Myocyte (in vitro differentiated cells): Measurements from ENCODE around the gene KRT12. TPM values are rescaled to one million over a fixed set of nuclear protein-coding genes. Genes with fewer than 3 reads are reported as not detected.
"Not testable (repeated sequence)": the region's sequence is repeated elsewhere in the genome, so short reads cannot be mapped to it uniquely, and the experiment has no call there.

Experiments
- DNase-seq: peaks from one replicate; pipeline ENCODE4 v3.0.0-alpha.2; 2012; ENCODE audit warnings: low read depth
- total RNA-seq: library from RNA; depleted of rRNA; stranded (reverse); fragments of >200 nt; gene quantifications from 2 replicates; pipeline ENCODE4 v1.2.3, GENCODE V29; 2014

KRT12 gene
- total RNA-seq, 1 donor from 2014 or later: not detected

- no peak for DNase-seq
Measured at GRCh38 chr17:40817103-40817682, 49.8 kb downstream of the KRT12 start.

- no peak for DNase-seq
Measured at GRCh38 chr17:40816569-40816968, 50.5 kb downstream of the KRT12 start.

GRCh38 chr17:40815381-40815780 lies 51.6 kb downstream of the KRT12 start:
- DNase-seq: no peak

- DNase-seq: not testable (repeated sequence)
Measured at GRCh38 chr17:40814657-40815056, 52.4 kb downstream of the KRT12 start.

GRCh38 chr17:40813804-40814203 lies 53.2 kb downstream of the KRT12 start:
- DNase-seq: no peak

- no peak for DNase-seq
Measured at GRCh38 chr17:40812639-40813038, 54.4 kb downstream of the KRT12 start.

Other genes starting within 250 kb of the KRT12 start
- 121 and 130 TPM in 2 replicates for gene SMARCE1, start 219.4 kb downstream of the KRT12 start, total RNA-seq
- not detected in 2 replicates for gene KRT222, start 202.0 kb downstream of the KRT12 start, total RNA-seq
- gene KRT24, start 163.5 kb downstream of the KRT12 start, total RNA-seq: not detected in 2 replicates
- not detected in 2 replicates for gene KRT25, start 111.9 kb downstream of the KRT12 start, total RNA-seq
- gene KRT26, start 95.0 kb downstream of the KRT12 start, total RNA-seq: not detected in 2 replicates
- not detected in 2 replicates for gene KRT27, start 84.7 kb downstream of the KRT12 start, total RNA-seq
- not detected in 2 replicates for gene KRT28, start 67.3 kb downstream of the KRT12 start, total RNA-seq
- gene KRT10, start 44.6 kb downstream of the KRT12 start, total RNA-seq: 29.6 and 36.3 TPM in 2 replicates
- not detected in 2 replicates for gene KRT20, start 18.0 kb upstream of the KRT12 start, total RNA-seq
- not detected in 2 replicates for gene KRT23, start 70.4 kb upstream of the KRT12 start, total RNA-seq
- not detected in 2 replicates for gene KRT39, start 99.7 kb upstream of the KRT12 start, total RNA-seq
- gene KRT40, start 117.1 kb upstream of the KRT12 start, total RNA-seq: not detected in 2 replicates
- not detected in 2 replicates for gene KRTAP3-3, start 126.9 kb upstream of the KRT12 start, total RNA-seq
- gene KRTAP3-2, start 132.7 kb upstream of the KRT12 start, total RNA-seq: not detected in 2 replicates
- gene KRTAP3-1, start 141.9 kb upstream of the KRT12 start, total RNA-seq: not detected in 2 replicates
- 0.19 and 0.57 TPM in 2 replicates for gene KRTAP1-5, start 160.0 kb upstream of the KRT12 start, total RNA-seq
- gene KRTAP1-4, start 163.0 kb upstream of the KRT12 start, total RNA-seq: not detected in 2 replicates
- gene KRTAP1-3, start 167.7 kb upstream of the KRT12 start, total RNA-seq: not detected in 2 replicates
- 0.21 TPM in 1 of 2 replicates, not detected in the other for gene KRTAP1-1, start 174.2 kb upstream of the KRT12 start, total RNA-seq
- not detected in 2 replicates for gene KRTAP2-1, start 180.1 kb upstream of the KRT12 start, total RNA-seq
- not detected in 2 replicates for gene KRTAP2-2, start 188.0 kb upstream of the KRT12 start, total RNA-seq
- gene KRTAP2-3, start 192.9 kb upstream of the KRT12 start, total RNA-seq: 0.19 TPM in 1 of 2 replicates, not detected in the other
- not detected in 2 replicates for gene KRTAP2-4, start 198.7 kb upstream of the KRT12 start, total RNA-seq
- not detected in 2 replicates for gene KRTAP4-7, start 216.9 kb upstream of the KRT12 start, total RNA-seq
- gene KRTAP4-8, start 230.9 kb upstream of the KRT12 start, total RNA-seq: not detected in 2 replicates
- gene KRTAP4-16, start 235.0 kb upstream of the KRT12 start, total RNA-seq: not detected in 2 replicates
- not detected in 2 replicates for gene KRTAP4-9, start 238.2 kb upstream of the KRT12 start, total RNA-seq